ENCODE measurements around the gene NFIL3.

DNA sequence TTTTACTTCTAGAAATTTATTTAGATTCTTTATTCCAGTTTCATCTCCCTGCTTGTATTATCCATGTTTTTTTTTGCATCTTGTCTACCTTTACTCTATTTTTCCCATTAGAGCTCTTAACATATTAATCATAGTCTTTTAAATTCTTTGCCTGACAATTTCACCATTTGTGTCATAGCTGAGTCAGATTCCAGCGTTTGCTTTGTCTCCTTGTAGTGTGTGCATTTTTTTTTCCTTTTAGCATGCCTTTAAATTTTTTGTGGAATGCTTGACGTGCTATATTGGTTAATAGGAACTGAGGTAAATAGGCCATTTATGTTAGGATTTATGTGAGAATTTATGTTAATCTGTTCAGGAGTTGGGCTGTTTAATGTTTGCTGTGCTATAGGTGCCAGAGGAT, 41.8 kb upstream of the NFIL3 start:
- TF ChIP-seq, protein P1, sequence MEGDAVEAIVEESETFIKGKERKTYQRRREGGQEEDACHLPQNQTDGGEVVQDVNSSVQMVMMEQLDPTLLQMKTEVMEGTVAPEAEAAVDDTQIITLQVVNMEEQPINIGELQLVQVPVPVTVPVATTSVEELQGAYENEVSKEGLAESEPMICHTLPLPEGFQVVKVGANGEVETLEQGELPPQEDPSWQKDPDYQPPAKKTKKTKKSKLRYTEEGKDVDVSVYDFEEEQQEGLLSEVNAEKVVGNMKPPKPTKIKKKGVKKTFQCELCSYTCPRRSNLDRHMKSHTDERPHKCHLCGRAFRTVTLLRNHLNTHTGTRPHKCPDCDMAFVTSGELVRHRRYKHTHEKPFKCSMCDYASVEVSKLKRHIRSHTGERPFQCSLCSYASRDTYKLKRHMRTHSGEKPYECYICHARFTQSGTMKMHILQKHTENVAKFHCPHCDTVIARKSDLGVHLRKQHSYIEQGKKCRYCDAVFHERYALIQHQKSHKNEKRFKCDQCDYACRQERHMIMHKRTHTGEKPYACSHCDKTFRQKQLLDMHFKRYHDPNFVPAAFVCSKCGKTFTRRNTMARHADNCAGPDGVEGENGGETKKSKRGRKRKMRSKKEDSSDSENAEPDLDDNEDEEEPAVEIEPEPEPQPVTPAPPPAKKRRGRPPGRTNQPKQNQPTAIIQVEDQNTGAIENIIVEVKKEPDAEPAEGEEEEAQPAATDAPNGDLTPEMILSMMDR (IDR thresholded peaks at IDR 0.05): no peak
- TF ChIP-seq POLR2AphosphoS5 (IDR thresholded peaks at IDR 0.05; ENCODE audit: low read depth, low read length): no peak
- TF ChIP-seq, protein P2, sequence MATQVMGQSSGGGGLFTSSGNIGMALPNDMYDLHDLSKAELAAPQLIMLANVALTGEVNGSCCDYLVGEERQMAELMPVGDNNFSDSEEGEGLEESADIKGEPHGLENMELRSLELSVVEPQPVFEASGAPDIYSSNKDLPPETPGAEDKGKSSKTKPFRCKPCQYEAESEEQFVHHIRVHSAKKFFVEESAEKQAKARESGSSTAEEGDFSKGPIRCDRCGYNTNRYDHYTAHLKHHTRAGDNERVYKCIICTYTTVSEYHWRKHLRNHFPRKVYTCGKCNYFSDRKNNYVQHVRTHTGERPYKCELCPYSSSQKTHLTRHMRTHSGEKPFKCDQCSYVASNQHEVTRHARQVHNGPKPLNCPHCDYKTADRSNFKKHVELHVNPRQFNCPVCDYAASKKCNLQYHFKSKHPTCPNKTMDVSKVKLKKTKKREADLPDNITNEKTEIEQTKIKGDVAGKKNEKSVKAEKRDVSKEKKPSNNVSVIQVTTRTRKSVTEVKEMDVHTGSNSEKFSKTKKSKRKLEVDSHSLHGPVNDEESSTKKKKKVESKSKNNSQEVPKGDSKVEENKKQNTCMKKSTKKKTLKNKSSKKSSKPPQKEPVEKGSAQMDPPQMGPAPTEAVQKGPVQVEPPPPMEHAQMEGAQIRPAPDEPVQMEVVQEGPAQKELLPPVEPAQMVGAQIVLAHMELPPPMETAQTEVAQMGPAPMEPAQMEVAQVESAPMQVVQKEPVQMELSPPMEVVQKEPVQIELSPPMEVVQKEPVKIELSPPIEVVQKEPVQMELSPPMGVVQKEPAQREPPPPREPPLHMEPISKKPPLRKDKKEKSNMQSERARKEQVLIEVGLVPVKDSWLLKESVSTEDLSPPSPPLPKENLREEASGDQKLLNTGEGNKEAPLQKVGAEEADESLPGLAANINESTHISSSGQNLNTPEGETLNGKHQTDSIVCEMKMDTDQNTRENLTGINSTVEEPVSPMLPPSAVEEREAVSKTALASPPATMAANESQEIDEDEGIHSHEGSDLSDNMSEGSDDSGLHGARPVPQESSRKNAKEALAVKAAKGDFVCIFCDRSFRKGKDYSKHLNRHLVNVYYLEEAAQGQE (IDR thresholded peaks at IDR 0.05; ENCODE audit: insufficient read depth in 1 of 2, low read depth in 2 of 2, low read length in 1 of 2): no peak

Measured in Panc1 (cell line).